MCF 10A (cell line): ENCODE results near the gene PIK3CB. TPM values are rescaled to one million over a fixed set of nuclear protein-coding genes. Genes with fewer than 3 reads are reported as not detected.
"Not testable (repeated sequence)": the region's sequence is repeated elsewhere in the genome, so short reads cannot be mapped to it uniquely, and the experiment has no call there.

Experiments used
- BruUV-seq: library from RNA; stranded (reverse); fragments of 400-500 nt; replicated peaks from 2 replicates; lab custom pipeline; 2021; lab: Mats Ljungman, UMichigan
- CTCF ChIA-PET: fragments of 300-600 bp; sonication (Branson Sonifier 250); formaldehyde crosslinking; extraction: SDS; loops from one replicate; lab custom pipeline; 2021; ENCODE audit warnings: antibody characterized with exemption, inconsistent platforms; lab: Yijun Ruan, JAX
- POLR2A ChIA-PET: fragments of 300-600, 350-650 bp; sonication (Branson Sonifier 250); formaldehyde crosslinking; extraction: SDS; loops from one replicate; lab custom pipeline; 2020; ENCODE audit warnings: antibody characterized with exemption, inconsistent platforms; lab: Yijun Ruan, JAX
- DNase-seq: peaks from one replicate; pipeline ENCODE4 v3.0.0-alpha.2; 2018; ENCODE audit not compliant: unreplicated experiment
- H3K27ac Mint-ChIP-seq: one replicate; pipeline ENCODE4 v1.8.0; 2022; ENCODE audit warnings: mild to moderate bottlenecking, low read depth, mixed read lengths; ENCODE audit not compliant: unreplicated experiment
- H3K27me3 Mint-ChIP-seq: one replicate; pipeline ENCODE4 v1.8.0; 2022; ENCODE audit warnings: mixed read lengths; ENCODE audit not compliant: insufficient read depth, unreplicated experiment
- H3K36me3 Mint-ChIP-seq: one replicate; pipeline ENCODE4 v1.8.0; 2022; ENCODE audit warnings: mild to moderate bottlenecking, moderate library complexity, mixed read lengths; ENCODE audit not compliant: insufficient read depth, unreplicated experiment
- H3K4me1 Mint-ChIP-seq: one replicate; pipeline ENCODE4 v1.8.0; 2022; ENCODE audit warnings: mixed read lengths; ENCODE audit not compliant: insufficient read depth, unreplicated experiment
- H3K4me3 Mint-ChIP-seq: one replicate; pipeline ENCODE4 v1.8.0; 2022; ENCODE audit warnings: mild to moderate bottlenecking, moderate library complexity, mixed read lengths; ENCODE audit not compliant: unreplicated experiment
- H3K9me3 Mint-ChIP-seq: one replicate; pipeline ENCODE4 v1.8.0; 2022; ENCODE audit warnings: mixed read lengths; ENCODE audit not compliant: unreplicated experiment
- CTCF ChIP-seq: fragments of 200-600 bp; IDR thresholded peaks from one replicate; pipeline ENCODE4 v1.8.0; 2022; ENCODE audit warnings: antibody characterized with exemption, mild to moderate bottlenecking; ENCODE audit not compliant: unreplicated experiment
- intact Hi-C: fragments of 100-400 bp; cut with micrococcal nuclease; formaldehyde crosslinking; loops from 2 replicates; pipeline ENCODE4 v1.14.1; 2022
- total RNA-seq: library from RNA; stranded (reverse); gene quantifications from 2 replicates; pipeline ENCODE4 v1.2.3, GENCODE V29; 2022

Gene PIK3CB
- total RNA-seq, 1 experiment from 2014 or later = 21.1 TPM

GRCh38 chr3:138608322-138609135 lies 226.2 kb downstream of the PIK3CB start, which contains the start of gene FAIM:
TSS of gene FAIM (plus strand) at chr3:138608771. CDS start at chr3:138619727, 10,956 bp downstream.
- no peak for TF ChIP-seq CTCF
- peaks cover 12% of the 10 kb centered on the region for H3K4me1 Mint-ChIP-seq
- BruUV-seq = no TSS peak
- H3K36me3 Mint-ChIP-seq = peaks cover 10% of the 10 kb centered on the region
- intact Hi-C loops = no loop called here
- DNase-seq = peak; percentile 68
- peak within 1 kb of the TSS; percentile 81 for H3K4me3 Mint-ChIP-seq
- ChIA-PET CTCF (interaction anchor here (0.6 to 2.3 kb wide), 7 partner anchors 10 to 315 kb away, joined by 3 to 9 read pairs (median 4); no protein-coding TSS in a partner anchor), POLR2A (interaction anchor here (0.6 to 2.9 kb wide), 10 partner anchors 9 to 435 kb away, joined by 3 to 17 read pairs (median 5); partner anchors contain the start of gene CEP70)
- H3K27me3 Mint-ChIP-seq = no peaks in the 10 kb centered on the region
- peak within 1 kb of the TSS; percentile 87 for H3K27ac Mint-ChIP-seq
- no peaks in the 10 kb centered on the region for H3K9me3 Mint-ChIP-seq

GRCh38 chr3:138604106-138604595 lies 230.6 kb downstream of the PIK3CB start:
- CTCF ChIA-PET = interaction anchor here (1.4 kb wide), 1 partner anchor 320 kb away, joined by 5 read pairs; no protein-coding TSS in a partner anchor

More at GRCh38 chr3:138604106-138604595, 230.6 kb downstream of the PIK3CB start:
- H3K4me3 Mint-ChIP-seq, H3K9me3 Mint-ChIP-seq, intact Hi-C loops, H3K4me1 Mint-ChIP-seq, BruUV-seq, H3K27ac Mint-ChIP-seq, DNase-seq, H3K27me3 Mint-ChIP-seq, POLR2A ChIA-PET: not testable (repeated sequence)
- peaks cover 12% of the 10 kb centered on the region for H3K36me3 Mint-ChIP-seq

Other genes with a start within 250 kb of the PIK3CB start
- 21.3 and 25.9 TPM in 2 replicates for gene CEP70, start 240.7 kb downstream of the PIK3CB start, total RNA-seq
- gene FAIM, start 226.2 kb downstream of the PIK3CB start, total RNA-seq = 14.1 and 15.0 TPM in 2 replicates
- 0.17 and 0.30 TPM in 2 replicates for gene FOXL2, start 112.2 kb upstream of the PIK3CB start, total RNA-seq
- 0.14 and 0.20 TPM in 2 replicates for gene FOXL2NB, start 112.3 kb upstream of the PIK3CB start, total RNA-seq
- gene PRR23A, start 171.3 kb upstream of the PIK3CB start, total RNA-seq = not detected in 2 replicates
- not detected in 2 replicates for gene PRR23B, start 186.0 kb upstream of the PIK3CB start, total RNA-seq
- not detected in 2 replicates for gene PRR23C, start 210.0 kb upstream of the PIK3CB start, total RNA-seq